HepG2 (cell line): ENCODE results near the gene ABCE1. TPM values are rescaled to one million over a fixed set of nuclear protein-coding genes. Genes with fewer than 3 reads are reported as not detected.

Experiments used
- ATAC-seq: fragments of 200-7000 bp; cut with Tn5 transposase; 3 replicates; pipeline ENCODE4 v1.9.1; 2020; ENCODE audit warnings: mild to moderate bottlenecking, moderate library complexity
- BruUV-seq: library from RNA; stranded (reverse); fragments of 400-500 nt; replicated peaks from 2 replicates; lab custom pipeline; 2021; lab: Mats Ljungman, UMichigan
- CTCF ChIA-PET: fragments of 300-600 bp; formaldehyde crosslinking; extraction: SDS; loops from one replicate; lab custom pipeline; 2021; ENCODE audit warnings: low total read pairs, inconsistent platforms, low intra/inter-chr PET ratio; lab: Yijun Ruan, JAX
- POLR2A ChIA-PET: fragments of 350-600 bp; sonication (Branson Sonifier 250); formaldehyde crosslinking; loops from one replicate; lab custom pipeline; 2020; ENCODE audit warnings: antibody characterized with exemption, inconsistent platforms; lab: Yijun Ruan, JAX
- DNase-seq: peaks from one replicate; pipeline ENCODE4 v3.0.0-alpha.2; 2015; ENCODE audit warnings: low spot score
- FAIRE-seq: peaks from 3 replicates; lab custom pipeline; 2011; peaks lifted over from hg19 to GRCh38; lab: Jason Lieb, UNC
- H2AFZ ChIP-seq: one replicate; pipeline ENCODE4 v1.6.1; 2011; ENCODE audit warnings: low read length, inconsistent platforms
- H3K27ac ChIP-seq: fragments of 300-600 bp; 3 replicates; pipeline ENCODE4 v1.8.0; 2011; ENCODE audit warnings: mixed run types, mild to moderate bottlenecking, mixed read lengths, low read length, inconsistent platforms; ENCODE audit not compliant: insufficient read depth; ENCODE audit errors: extremely low read length
- H3K27me3 ChIP-seq, 2 experiments: fragments of 200-600 bp in 1 of 2; 2 replicates in 1 of 2; 3 replicates in 1 of 2; pipeline versions ENCODE4 v1.6.0 to v1.8.0; 2011; ENCODE audit warnings: low read length in 2 of 2, mild to moderate bottlenecking in 2 of 2, moderate library complexity in 2 of 2, inconsistent platforms in 1 of 2; ENCODE audit not compliant: insufficient read depth in 2 of 2, control insufficient read depth in 1 of 2
- H3K36me3 ChIP-seq, 2 experiments: fragments of 200-600 bp in 1 of 2; replicated peaks in 1 of 2; 2 replicates in 1 of 2; 3 replicates in 1 of 2; pipeline versions ENCODE4 v1.5.1 to v1.8.0; 2011; ENCODE audit warnings: low read length in 2 of 2, inconsistent platforms in 1 of 2; ENCODE audit not compliant: insufficient read depth in 2 of 2, control insufficient read depth in 1 of 2
- H3K4me1 ChIP-seq: 2 replicates; pipeline ENCODE4 v1.5.1; 2012; ENCODE audit warnings: low read length, inconsistent platforms; ENCODE audit not compliant: insufficient read depth
- H3K4me2 ChIP-seq: 2 replicates; pipeline ENCODE4 v1.6.0; 2011; ENCODE audit warnings: low read depth, low read length, inconsistent platforms
- H3K4me3 ChIP-seq, 3 experiments: fragments of 200-600 bp in 1 of 3; sonication (generic), shearing (Covaris generic) in 1 of 3; replicated peaks in 1 of 3; 2 replicates each; pipeline ENCODE4 v1.5.1; 2011 to 2016; ENCODE audit warnings: low read length in 3 of 3, inconsistent platforms in 2 of 3, low read depth in 2 of 3, mild to moderate bottlenecking in 2 of 3, control low read depth in 1 of 3, mixed read lengths in 1 of 3; ENCODE audit not compliant: insufficient read depth in 1 of 3
- H3K79me2 ChIP-seq: one replicate; pipeline ENCODE4 v1.6.1; 2011; ENCODE audit warnings: low read length, inconsistent platforms; ENCODE audit not compliant: insufficient read depth
- H3K9ac ChIP-seq: 2 replicates; pipeline ENCODE4 v1.6.0; 2011; ENCODE audit warnings: mild to moderate bottlenecking, low read depth, low read length, inconsistent platforms; ENCODE audit not compliant: insufficient read depth
- H3K9me3 ChIP-seq: 2 replicates; pipeline ENCODE4 v1.5.1; 2012; ENCODE audit warnings: mild to moderate bottlenecking, low read length
- H4K20me1 ChIP-seq: 2 replicates; pipeline ENCODE4 v1.6.0; 2011; ENCODE audit warnings: inconsistent platforms, mild to moderate bottlenecking, low read length, moderate library complexity; ENCODE audit not compliant: insufficient read depth
- DR1 ChIP-seq: sonication (generic); formaldehyde crosslinking; IDR thresholded peaks from 2 replicates; pipeline ENCODE4 v1.8.0; 2021; ENCODE audit warnings: mild to moderate bottlenecking, missing genetic modification reagents, inconsistent platforms
- HMG20B ChIP-seq: conservative IDR thresholded peaks from 2 replicates; pipeline ENCODE4 v1.6.1; 2016; ENCODE audit warnings: missing genetic modification reagents, missing compliant biosample characterization
- MZF1 ChIP-seq: sonication (generic); formaldehyde crosslinking; IDR thresholded peaks from 2 replicates; pipeline ENCODE4 v1.8.1; 2023; ENCODE audit warnings: mild to moderate bottlenecking, missing genetic modification reagents, borderline replicate concordance
- NCOR1 ChIP-seq: fragments of 200-600 bp; sonication (generic); IDR thresholded peaks from 2 replicates; pipeline ENCODE4 v1.7.0; 2017; ENCODE audit warnings: antibody characterized with exemption, low read length, borderline replicate concordance
- ONECUT2 ChIP-seq: sonication (generic); formaldehyde crosslinking; IDR thresholded peaks from 2 replicates; pipeline ENCODE4 v1.4.0; 2020; ENCODE audit warnings: missing genetic modification reagents
- PBX3 ChIP-seq: sonication (generic); formaldehyde crosslinking; IDR thresholded peaks from 2 replicates; pipeline ENCODE4 v1.8.1; 2023; ENCODE audit warnings: missing genetic modification reagents, inconsistent platforms, borderline replicate concordance
- RBAK ChIP-seq: sonication (generic); formaldehyde crosslinking; IDR thresholded peaks from 2 replicates; pipeline ENCODE4 v1.5.1; 2020; ENCODE audit warnings: mild to moderate bottlenecking, missing genetic modification reagents
- U2AF2 ChIP-seq: fragments of 200-400 bp; formaldehyde crosslinking; IDR thresholded peaks from 2 replicates; pipeline ENCODE4 v1.6.1; 2017; ENCODE audit warnings: low read depth, mild to moderate bottlenecking, low read length
- ZNF121 ChIP-seq: sonication (generic); formaldehyde crosslinking; IDR thresholded peaks from 2 replicates; pipeline ENCODE4 v1.5.0; 2020; ENCODE audit warnings: mild to moderate bottlenecking, missing genetic modification reagents
- ZNF256 ChIP-seq: sonication (generic); formaldehyde crosslinking; conservative IDR thresholded peaks from 2 replicates; pipeline ENCODE4 v1.4.0; 2020; ENCODE audit warnings: missing genetic modification reagents
- in situ Hi-C: cut with HindIII; loops from 2 replicates; pipeline ENCODE4 v1.10.0; 2017; ENCODE audit warnings: low pct_unique_long_range_greater_than_20kb; ENCODE audit not compliant: extremely low pct_ligation_motif_present
- intact Hi-C: fragments of 100-400 bp; cut with micrococcal nuclease; formaldehyde crosslinking; loops from one replicate; pipeline ENCODE4 v1.10.0; 2022; ENCODE audit not compliant: unreplicated experiment
- polyA plus RNA-seq, 8 experiments: library from polyadenylated mRNA; depleted of rRNA in 3 of 8; stranded (reverse) in 7 of 8; unstranded in 1 of 8; fragments of >200 nt; fragmentation: Illumina TruSeq in 4 of 8; extraction: Trizol in 4 of 8; gene quantifications; 2 replicates each; pipeline versions ENCODE4 v1.2.1 to v1.2.3, GENCODE V29; 2011 to 2016; ENCODE audit warnings: low read depth in 4 of 8, missing spikeins in 1 of 8, mixed read lengths in 1 of 8; ENCODE audit not compliant: insufficient read depth in 1 of 8
- total RNA-seq, 5 experiments: library from RNA; depleted of rRNA; stranded (reverse); fragments of >200 nt; fragmentation: Illumina TruSeq; extraction: Trizol; gene quantifications; 2 replicates each; pipeline ENCODE4 v1.2.3, GENCODE V29; 2016; ENCODE audit warnings: low read depth in 1 of 5
- TF ChIP-seq, protein P1 (sequence below): sonication (generic); formaldehyde crosslinking; conservative IDR thresholded peaks from 2 replicates; pipeline ENCODE4 v1.8.1; 2023; ENCODE audit warnings: missing genetic modification reagents
- TF ChIP-seq, protein P2 (sequence below): sonication (generic); formaldehyde crosslinking; IDR thresholded peaks from 2 replicates; pipeline ENCODE4 v1.4.0; 2020; ENCODE audit warnings: mild to moderate bottlenecking, missing genetic modification reagents, borderline replicate concordance

Gene ABCE1
- total and polyA plus RNA-seq, 2 of the 13 experiments (the other 11 are each of a cell fraction or from before 2014, with no cell fraction given), result 50.8 to 139 TPM

GRCh38 chr4:145108128-145108527 is 10.0 kb downstream of the ABCE1 start:
- TF ChIP-seq RBAK (CRISPR knock-in tag), result no peak
- TF ChIP-seq HMG20B (CRISPR knock-in tag), result no peak
- TF ChIP-seq ONECUT2, result no peak
- no peak for TF ChIP-seq U2AF2
- TF ChIP-seq, protein P1, sequence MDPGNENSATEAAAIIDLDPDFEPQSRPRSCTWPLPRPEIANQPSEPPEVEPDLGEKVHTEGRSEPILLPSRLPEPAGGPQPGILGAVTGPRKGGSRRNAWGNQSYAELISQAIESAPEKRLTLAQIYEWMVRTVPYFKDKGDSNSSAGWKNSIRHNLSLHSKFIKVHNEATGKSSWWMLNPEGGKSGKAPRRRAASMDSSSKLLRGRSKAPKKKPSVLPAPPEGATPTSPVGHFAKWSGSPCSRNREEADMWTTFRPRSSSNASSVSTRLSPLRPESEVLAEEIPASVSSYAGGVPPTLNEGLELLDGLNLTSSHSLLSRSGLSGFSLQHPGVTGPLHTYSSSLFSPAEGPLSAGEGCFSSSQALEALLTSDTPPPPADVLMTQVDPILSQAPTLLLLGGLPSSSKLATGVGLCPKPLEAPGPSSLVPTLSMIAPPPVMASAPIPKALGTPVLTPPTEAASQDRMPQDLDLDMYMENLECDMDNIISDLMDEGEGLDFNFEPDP, result no peak
- TF ChIP-seq PBX3 (CRISPR knock-in tag), result no peak
- TF ChIP-seq MZF1 (CRISPR knock-in tag), result no peak
- TF ChIP-seq ZNF256 (CRISPR knock-in tag), result no peak
- no peak for TF ChIP-seq ZNF121 (CRISPR knock-in tag)
- TF ChIP-seq NCOR1, result no peak
- no peak for TF ChIP-seq DR1
- TF ChIP-seq, protein P2, sequence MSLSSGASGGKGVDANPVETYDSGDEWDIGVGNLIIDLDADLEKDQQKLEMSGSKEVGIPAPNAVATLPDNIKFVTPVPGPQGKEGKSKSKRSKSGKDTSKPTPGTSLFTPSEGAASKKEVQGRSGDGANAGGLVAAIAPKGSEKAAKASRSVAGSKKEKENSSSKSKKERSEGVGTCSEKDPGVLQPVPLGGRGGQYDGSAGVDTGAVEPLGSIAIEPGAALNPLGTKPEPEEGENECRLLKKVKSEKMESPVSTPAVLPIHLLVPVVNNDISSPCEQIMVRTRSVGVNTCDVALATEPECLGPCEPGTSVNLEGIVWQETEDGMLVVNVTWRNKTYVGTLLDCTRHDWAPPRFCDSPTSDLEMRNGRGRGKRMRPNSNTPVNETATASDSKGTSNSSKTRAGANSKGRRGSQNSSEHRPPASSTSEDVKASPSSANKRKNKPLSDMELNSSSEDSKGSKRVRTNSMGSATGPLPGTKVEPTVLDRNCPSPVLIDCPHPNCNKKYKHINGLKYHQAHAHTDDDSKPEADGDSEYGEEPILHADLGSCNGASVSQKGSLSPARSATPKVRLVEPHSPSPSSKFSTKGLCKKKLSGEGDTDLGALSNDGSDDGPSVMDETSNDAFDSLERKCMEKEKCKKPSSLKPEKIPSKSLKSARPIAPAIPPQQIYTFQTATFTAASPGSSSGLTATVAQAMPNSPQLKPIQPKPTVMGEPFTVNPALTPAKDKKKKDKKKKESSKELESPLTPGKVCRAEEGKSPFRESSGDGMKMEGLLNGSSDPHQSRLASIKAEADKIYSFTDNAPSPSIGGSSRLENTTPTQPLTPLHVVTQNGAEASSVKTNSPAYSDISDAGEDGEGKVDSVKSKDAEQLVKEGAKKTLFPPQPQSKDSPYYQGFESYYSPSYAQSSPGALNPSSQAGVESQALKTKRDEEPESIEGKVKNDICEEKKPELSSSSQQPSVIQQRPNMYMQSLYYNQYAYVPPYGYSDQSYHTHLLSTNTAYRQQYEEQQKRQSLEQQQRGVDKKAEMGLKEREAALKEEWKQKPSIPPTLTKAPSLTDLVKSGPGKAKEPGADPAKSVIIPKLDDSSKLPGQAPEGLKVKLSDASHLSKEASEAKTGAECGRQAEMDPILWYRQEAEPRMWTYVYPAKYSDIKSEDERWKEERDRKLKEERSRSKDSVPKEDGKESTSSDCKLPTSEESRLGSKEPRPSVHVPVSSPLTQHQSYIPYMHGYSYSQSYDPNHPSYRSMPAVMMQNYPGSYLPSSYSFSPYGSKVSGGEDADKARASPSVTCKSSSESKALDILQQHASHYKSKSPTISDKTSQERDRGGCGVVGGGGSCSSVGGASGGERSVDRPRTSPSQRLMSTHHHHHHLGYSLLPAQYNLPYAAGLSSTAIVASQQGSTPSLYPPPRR (CRISPR knock-in tag), result no peak
- TF ChIP-seq, all 625 proteins: peak for 0
- no peak for DNase-seq
- Histone ChIP-seq H3K4me3 (no peak overlapping the region), H3K79me2 (peaks cover 12% of the 10 kb centered on the region), H3K9me3 (no peaks in the 10 kb centered on the region), H3K4me1 (peaks cover 21% of the 10 kb centered on the region; the same call in 1 of the 2 replicates), H3K27ac (no peak overlapping the region), H4K20me1 (peaks cover 4% of the 10 kb centered on the region; the same call in 1 of the 2 replicates), H3K4me2 (no peak overlapping the region), H3K27me3 (no peaks in the 10 kb centered on the region), H3K36me3 (peaks cover 9 to 75% of the 10 kb centered on the region in 2 experiments), H3K9ac (no peak overlapping the region), H2AFZ (no peak overlapping the region)
- in situ Hi-C loops (loop anchor here (25.0 kb wide), 1 partner anchor 1596 kb away; the partner anchor contains the start of gene SMARCA5), intact Hi-C loops (no loop called here)
- CTCF ChIA-PET, result no interaction called here
- no peak for ATAC-seq
- no peak for FAIRE-seq
- no TSS peak for BruUV-seq
- POLR2A ChIA-PET, result no interaction called here
